ENCODE data around the gene ZDHHC18.

ZDHHC18 gene, protein sequence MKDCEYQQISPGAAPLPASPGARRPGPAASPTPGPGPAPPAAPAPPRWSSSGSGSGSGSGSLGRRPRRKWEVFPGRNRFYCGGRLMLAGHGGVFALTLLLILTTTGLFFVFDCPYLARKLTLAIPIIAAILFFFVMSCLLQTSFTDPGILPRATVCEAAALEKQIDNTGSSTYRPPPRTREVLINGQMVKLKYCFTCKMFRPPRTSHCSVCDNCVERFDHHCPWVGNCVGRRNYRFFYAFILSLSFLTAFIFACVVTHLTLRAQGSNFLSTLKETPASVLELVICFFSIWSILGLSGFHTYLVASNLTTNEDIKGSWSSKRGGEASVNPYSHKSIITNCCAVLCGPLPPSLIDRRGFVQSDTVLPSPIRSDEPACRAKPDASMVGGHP

DNA sequence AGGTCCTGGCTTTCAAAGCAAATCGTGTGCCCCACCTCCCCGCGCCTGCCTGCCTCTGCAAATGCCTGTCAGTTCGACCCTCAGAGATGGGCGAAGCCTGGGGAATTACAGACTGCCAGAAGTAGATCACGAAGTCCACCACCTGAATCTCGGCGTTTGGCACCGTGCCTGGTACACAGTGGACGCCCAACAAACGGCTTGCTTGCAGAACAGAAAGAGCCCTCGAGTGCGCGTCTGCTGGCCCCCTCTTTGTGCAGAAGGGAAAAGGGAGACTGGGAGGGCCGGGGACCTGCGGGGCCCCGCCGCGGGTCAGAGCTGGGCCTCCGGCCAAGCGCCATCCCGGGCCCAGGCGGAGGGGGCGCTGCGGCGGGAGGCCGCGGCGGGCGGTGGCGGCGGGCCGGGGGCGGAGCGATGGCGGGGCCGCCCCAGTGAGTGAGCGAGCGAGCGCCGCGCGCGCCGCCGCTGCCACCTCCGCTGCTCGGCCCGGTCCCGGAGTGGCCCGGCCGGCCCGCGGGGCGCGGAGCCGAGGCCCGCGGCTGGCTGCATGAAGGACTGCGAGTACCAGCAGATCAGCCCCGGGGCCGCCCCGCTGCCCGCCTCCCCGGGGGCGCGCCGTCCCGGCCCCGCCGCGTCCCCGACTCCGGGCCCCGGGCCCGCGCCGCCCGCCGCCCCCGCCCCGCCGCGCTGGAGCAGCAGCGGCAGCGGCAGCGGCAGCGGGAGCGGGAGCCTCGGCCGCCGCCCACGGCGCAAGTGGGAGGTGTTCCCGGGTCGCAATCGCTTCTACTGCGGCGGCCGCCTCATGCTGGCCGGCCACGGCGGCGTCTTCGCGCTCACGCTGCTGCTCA lies at the start of gene ZDHHC18:
Gene ZDHHC18 (plus strand): TSS at position 428 of the 845 bp plus-strand sequence. CDS start 117 bp downstream, at position 545.
- DNase-seq (ENCODE audit: low read depth in 1 of 2, low spot score in 1 of 2): peak; percentile 43 to 67

- DNase-seq (ENCODE audit: low read depth in 1 of 2, low spot score in 1 of 2): no peak
Measured at GRCh38 chr1:26779098-26779668, 47.3 kb upstream of the ZDHHC18 start.

DNA sequence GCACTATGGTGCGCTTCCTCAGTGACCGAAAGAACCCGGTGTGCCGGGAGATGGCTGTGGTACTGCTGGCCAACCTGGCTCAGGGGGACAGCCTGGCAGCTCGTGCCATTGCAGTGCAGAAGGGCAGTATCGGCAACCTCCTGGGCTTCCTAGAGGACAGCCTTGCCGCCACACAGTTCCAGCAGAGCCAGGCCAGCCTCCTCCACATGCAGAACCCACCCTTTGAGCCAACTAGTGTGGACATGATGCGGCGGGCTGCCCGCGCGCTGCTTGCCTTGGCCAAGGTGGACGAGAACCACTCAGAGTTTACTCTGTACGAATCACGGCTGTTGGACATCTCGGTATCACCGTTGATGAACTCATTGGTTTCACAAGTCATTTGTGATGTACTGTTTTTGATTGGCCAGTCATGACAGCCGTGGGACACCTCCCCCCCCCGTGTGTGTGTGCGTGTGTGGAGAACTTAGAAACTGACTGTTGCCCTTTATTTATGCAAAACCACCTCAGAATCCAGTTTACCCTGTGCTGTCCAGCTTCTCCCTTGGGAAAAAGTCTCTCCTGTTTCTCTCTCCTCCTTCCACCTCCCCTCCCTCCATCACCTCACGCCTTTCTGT lies 46.0 kb upstream of the ZDHHC18 start:
- DNase-seq (ENCODE audit: low read depth in 1 of 2, low spot score in 1 of 2): no peak

- DNase-seq (ENCODE audit: low read depth in 1 of 2, low spot score in 1 of 2): no peak
Measured at GRCh38 chr1:26781206-26781825, 45.2 kb upstream of the ZDHHC18 start.

GRCh38 chr1:26782521-26783212 lies 43.8 kb upstream of the ZDHHC18 start:
- no peak for DNase-seq (ENCODE audit: low read depth in 1 of 2, low spot score in 1 of 2)

DNA sequence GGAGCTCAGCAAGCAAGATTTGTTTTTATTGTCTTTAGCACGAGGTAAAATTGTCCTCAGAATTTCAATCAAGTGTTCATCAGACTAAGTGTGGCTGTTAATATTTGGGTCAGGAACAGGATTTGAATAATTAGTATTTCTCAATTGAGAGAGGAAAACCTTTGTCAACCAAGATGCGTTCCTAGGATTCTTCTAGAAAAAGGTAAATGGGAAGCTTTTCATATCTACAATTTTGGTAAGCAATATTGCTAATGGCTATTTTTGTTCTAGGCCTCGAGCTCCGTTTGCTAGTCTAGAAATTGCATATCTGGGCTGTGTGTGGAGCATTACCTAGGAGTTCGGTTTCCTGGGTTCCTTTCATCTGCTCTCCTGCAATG lies 42.9 kb upstream of the ZDHHC18 start:
- no peak for DNase-seq (ENCODE audit: low read depth in 1 of 2, low spot score in 1 of 2)

GRCh38 chr1:26784023-26784871 lies 42.2 kb upstream of the ZDHHC18 start:
- DNase-seq (ENCODE audit: low read depth in 1 of 2, low spot score in 1 of 2): no peak

DNA sequence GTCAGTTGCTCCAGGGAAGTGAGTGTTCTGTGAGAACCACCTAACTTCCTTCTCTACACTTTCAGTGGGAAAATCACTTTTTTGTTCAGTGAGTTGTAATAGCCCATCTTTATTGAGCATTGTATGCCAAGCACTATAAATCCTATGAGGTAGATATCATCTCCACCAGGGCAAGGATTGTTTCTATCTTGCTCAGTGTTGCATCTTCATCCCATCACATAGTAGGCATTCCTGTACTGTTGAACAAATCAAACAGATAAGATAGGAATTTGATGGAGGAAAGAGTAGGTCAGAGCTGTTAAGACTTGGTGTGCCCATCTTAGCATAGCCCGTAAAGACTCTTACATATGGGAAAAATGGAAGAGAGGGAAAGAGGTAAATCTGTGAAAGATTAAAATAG lies 41.6 kb upstream of the ZDHHC18 start:
- DNase-seq (ENCODE audit: low read depth in 1 of 2, low spot score in 1 of 2): no peak

- DNase-seq (ENCODE audit: low read depth in 1 of 2, low spot score in 1 of 2): no peak
Measured at GRCh38 chr1:26785611-26786436, 40.7 kb upstream of the ZDHHC18 start.

- no peak for DNase-seq (ENCODE audit: low read depth in 1 of 2, low spot score in 1 of 2)
Measured at GRCh38 chr1:26786437-26787380, 39.8 kb upstream of the ZDHHC18 start.

DNA sequence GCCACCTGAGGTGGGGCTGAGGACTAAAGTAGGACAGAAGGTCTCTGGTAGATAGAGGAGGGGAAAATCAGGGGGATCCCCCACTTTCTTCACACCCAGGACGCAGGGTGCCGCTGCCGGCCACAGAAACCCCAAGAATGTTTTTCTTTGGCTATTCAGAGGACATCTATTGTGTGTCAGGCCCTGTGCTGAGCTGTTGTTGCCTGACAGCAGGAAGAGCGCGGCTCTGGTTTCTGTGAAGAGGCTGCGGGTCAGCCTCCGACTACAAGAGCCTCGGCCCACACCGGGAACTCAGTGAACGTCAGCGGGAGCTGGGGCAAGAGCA lies 39.1 kb upstream of the ZDHHC18 start:
- DNase-seq (ENCODE audit: low read depth in 1 of 2, low spot score in 1 of 2): peak; percentile 33 to 48

DNA sequence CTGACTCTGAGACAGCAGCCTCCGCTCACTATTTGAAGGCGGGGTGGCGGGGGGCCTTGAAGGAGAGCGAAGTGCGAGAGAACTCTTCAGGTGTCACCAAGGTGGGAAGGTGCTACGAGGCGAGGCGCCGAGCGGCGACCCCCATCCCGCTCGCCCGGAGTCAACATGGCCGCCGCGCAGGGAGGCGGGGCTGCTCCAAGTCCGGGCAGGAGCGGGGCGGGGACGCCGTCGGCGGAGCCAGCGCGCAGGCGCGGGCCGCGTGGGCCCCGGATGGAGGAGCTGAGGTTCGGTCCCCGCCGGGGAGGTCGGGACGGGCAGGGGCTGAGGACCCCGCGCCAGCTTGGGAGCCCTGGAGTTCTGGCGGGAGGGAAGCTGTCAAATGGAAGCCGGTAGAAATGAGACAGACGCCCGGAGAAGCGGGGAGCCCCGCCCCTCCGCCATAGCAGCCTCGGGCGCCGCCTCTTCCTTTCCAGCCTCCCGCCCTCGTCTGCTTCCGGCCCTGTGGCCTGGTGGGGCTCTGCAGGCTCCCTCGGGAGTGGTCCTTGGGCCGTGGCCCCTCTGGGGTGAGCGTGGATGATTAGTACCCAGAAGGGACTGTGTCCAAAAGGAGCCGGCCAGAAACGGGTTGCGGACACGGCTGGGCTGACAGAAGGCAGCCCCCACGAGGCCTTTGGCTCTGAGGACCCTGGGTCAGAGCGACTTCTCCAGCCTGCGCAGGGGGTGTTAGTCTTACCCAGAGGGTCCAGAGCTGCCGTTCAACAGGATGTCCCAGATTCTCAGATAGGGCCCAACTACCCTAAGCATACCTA lies 38.6 kb upstream of the ZDHHC18 start, which contains the start of gene PIGV:
Gene PIGV (plus strand): TSS at position 245 of the 809 bp plus-strand sequence. CDS start 2,866 bp downstream, outside the sequence.
- peak; percentile 78 to 83 for DNase-seq (ENCODE audit: low read depth in 1 of 2, low spot score in 1 of 2)

DNA sequence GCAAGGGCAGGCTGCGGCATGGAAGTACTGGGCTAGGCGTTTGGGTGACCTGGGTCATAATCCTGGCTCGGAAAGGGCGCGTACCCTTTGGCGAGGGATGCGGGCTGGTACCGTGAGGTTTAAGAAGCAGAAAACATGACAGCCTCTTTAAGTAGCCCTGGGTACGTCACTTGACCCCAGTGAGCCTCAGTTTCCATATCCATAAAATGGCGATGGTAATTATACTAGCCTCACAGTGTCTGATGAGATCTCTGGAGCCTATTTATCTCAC lies 38.0 kb upstream of the ZDHHC18 start:
- DNase-seq (ENCODE audit: low read depth in 1 of 2, low spot score in 1 of 2): no peak

DNA sequence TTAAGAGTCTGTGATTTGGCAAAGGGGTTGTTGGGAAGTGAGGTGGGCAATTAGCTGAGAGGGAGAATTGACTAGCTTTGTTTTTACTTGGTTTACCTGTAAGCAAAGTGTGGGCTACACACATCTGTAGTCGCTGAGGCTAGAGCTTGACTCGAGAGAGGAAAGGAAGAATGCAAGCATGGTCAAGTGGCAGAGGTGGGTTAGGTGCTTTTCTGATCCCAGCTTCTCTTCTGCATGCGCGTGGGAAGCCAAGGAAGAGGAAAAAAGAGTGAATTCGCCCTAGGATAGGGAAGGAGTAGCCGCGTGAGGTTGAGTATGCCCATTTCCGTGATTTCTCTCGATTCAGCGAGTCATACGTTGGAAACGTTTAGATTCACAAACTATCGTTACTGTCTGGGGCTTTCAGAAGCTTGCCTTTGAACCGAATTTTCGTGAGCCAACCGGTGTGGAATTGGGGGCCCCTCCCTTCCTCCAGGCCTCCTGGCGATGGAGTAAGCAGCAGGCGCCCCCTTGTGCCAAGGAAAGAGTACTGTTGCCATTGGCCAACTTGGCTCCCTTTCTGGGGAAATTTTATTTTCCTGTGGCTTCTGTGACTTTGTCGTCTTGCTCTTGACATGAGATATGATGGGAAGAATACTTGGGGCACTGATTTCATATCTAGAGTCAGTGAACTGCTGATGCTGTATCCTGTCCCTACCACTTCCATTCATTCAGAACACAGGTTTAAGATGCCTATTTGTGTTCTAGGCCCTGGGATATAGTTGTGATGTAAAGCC lies 37.5 kb upstream of the ZDHHC18 start:
- DNase-seq (ENCODE audit: low read depth in 1 of 2, low spot score in 1 of 2): peak; percentile 68 to 75

DNA sequence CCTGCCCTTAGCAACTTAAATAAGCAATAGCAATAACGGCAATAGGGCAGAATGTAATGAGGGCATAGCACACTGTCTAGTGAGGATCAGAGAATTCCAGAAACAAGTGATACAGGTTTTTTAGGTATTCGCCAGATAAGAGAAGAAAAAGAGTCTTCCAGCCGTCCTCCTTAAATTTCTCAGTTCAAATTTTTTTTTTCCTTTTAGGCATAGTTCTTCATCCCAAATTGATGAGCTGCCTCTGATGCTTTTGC lies 36.9 kb upstream of the ZDHHC18 start:
- no peak for DNase-seq (ENCODE audit: low read depth in 1 of 2, low spot score in 1 of 2)

DNA sequence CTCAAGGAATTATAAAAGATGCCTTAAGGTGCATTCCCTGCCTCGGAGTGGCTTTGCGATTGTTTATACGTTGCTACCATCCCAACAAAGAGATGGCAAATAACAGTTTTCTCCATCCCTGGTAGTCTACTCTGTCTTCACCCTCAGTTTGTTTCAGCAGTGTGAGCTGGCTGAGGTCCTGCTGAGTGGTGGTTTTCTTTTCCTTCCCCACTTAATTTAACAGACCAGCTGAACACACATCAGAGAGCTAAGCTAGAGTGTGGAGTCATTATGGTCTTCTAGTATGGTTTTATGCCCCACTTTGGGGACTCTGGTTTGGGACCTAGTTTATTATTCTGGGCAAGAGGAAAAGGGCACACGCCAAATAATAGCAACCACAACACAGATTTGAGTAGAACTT lies 36.6 kb upstream of the ZDHHC18 start:
- DNase-seq (ENCODE audit: low read depth in 1 of 2, low spot score in 1 of 2): no peak

DNA sequence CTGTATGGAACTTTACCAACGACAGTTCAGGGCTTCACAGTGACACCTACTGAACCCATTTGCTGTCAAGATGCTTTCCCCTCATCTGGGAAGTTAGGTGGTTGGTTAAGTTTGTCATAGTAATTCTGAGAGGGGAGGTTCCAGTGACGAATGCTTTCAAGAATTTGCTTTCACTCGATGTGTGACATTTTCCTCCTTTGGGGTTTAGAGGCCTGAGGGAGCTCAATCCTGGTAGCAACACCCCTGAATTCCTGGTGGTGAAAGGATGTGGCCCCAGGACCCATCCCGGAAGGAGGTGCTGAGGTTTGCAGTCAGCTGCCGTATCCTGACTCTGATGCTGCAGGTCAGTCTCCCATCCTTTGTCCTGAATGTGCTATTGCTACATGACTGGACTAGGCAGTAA lies 35.9 kb upstream of the ZDHHC18 start:
- no peak for DNase-seq (ENCODE audit: low read depth in 1 of 2, low spot score in 1 of 2)
